Left lung (tissue), 10 donors: Measurements from ENCODE around the gene HEMGN. TPM values are rescaled to one million over a fixed set of nuclear protein-coding genes. Genes with fewer than 3 reads are reported as not detected.

Source experiments
- ATAC-seq: fragments of 200-7000 bp; cut with Tn5 transposase; one replicate; pipeline ENCODE4 v1.9.1; 2020; ENCODE audit warnings: moderate library complexity
- DNase-seq, 4 donors: peaks; one replicate each; pipeline ENCODE4 v3.0.0-alpha.2; 2013 to 2020
- H3K27ac ChIP-seq, 2 donors: fragments of 200-600 bp; sonication (generic) in 1 of 2; one replicate each; pipeline versions ENCODE4 v1.5.0 to v1.8.0; 2020 to 2021
- H3K27me3 ChIP-seq, 2 donors: fragments of 200-600 bp; sonication (generic) in 1 of 2; one replicate each; pipeline versions ENCODE4 v1.5.0 to v1.8.0; 2020 to 2021
- H3K36me3 ChIP-seq, 2 donors: fragments of 200-600 bp; sonication (generic) in 1 of 2; one replicate each; pipeline versions ENCODE4 v1.5.0 to v1.8.0; 2020 to 2021
- H3K4me1 ChIP-seq, 2 donors: fragments of 200-600 bp; one replicate each; pipeline ENCODE4 v1.8.0; 2021
- H3K4me3 ChIP-seq, 2 donors: fragments of 200-600 bp; sonication (generic) in 1 of 2; one replicate each; pipeline versions ENCODE4 v1.5.0 to v1.8.0; 2020 to 2021; ENCODE audit warnings: mild to moderate bottlenecking in 1 of 2
- H3K9me3 ChIP-seq, 2 donors: fragments of 200-600 bp; sonication (generic) in 1 of 2; one replicate each; pipeline versions ENCODE4 v1.5.0 to v1.8.0; 2020 to 2021
- intact Hi-C, 2 donors: fragments of 100-400 bp; cut with DNase I; formaldehyde crosslinking; loops; one replicate each; pipeline versions ENCODE4 v1.11.2 to v1.14.2; 2022
- polyA plus RNA-seq, 6 donors: library from polyadenylated mRNA; unstranded; fragments of 120-200 nt; gene quantifications; one replicate each; pipeline ENCODE4 v1.2.1, GENCODE V29; 2013; ENCODE audit not compliant: insufficient read length in 6 of 6
- total RNA-seq, 2 donors: library from RNA; stranded (reverse); fragmentation: NEBNext Ultra II Directional; extraction: Animal tissue kit (Norgen Biotek cat#: 25700); gene quantifications; one replicate each; pipeline ENCODE4 v1.2.1, GENCODE V29; 2021
- TF ChIP-seq, protein P1 (sequence below), 2 donors: fragments of 200-600 bp; sonication (generic) in 1 of 2; IDR thresholded peaks; one replicate each; pipeline versions ENCODE4 v1.5.0 to v1.8.0; 2021; ENCODE audit warnings: antibody characterized with exemption in 2 of 2
- donor health status: DM: no; HTN: yes; CAD: no.
- donor health status: DM: no; HTN: no; CAD: no.

The HEMGN gene
- total and polyA plus RNA-seq, 8 donors, result 0.15 to 9.8 (median 4.1) TPM

DNA sequence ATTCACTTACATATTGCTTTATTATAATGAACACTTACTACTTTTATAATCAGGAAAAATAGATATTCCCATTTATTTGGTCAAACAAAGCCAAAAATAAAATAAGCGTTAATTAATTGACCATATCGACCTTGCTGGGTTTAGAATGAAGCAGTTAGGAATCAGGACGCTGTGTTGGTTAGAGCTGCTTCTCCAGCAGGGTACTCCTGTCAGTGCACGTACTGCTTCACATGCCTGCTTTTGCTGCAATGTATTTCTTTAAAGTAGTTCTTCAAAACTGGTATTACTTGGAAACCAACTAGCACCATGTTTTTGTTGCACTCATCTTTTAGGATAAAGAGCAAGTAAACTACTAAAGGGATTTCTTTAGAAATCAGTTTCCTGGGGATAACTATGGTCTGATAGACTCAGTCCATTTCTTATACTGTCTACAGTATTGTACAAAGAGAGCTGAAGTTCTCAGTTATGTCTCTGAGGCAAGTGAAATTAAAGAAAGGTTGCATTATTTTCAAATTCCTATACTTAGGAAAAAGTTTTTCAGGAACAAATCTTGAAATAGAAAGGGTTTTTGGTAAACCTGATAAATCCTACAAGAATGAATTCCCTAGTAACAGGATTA is 8.9 kb downstream of the HEMGN start:
- no peak for DNase-seq
- peaks cover 0 to 5% of the 10 kb centered on the region in 2 donors for H3K4me1 ChIP-seq
- H3K27ac ChIP-seq, result no peak overlapping the region
- ATAC-seq, result no peak
- TF ChIP-seq, protein P1, sequence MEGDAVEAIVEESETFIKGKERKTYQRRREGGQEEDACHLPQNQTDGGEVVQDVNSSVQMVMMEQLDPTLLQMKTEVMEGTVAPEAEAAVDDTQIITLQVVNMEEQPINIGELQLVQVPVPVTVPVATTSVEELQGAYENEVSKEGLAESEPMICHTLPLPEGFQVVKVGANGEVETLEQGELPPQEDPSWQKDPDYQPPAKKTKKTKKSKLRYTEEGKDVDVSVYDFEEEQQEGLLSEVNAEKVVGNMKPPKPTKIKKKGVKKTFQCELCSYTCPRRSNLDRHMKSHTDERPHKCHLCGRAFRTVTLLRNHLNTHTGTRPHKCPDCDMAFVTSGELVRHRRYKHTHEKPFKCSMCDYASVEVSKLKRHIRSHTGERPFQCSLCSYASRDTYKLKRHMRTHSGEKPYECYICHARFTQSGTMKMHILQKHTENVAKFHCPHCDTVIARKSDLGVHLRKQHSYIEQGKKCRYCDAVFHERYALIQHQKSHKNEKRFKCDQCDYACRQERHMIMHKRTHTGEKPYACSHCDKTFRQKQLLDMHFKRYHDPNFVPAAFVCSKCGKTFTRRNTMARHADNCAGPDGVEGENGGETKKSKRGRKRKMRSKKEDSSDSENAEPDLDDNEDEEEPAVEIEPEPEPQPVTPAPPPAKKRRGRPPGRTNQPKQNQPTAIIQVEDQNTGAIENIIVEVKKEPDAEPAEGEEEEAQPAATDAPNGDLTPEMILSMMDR (IDR thresholded peaks at IDR 0.05), result no peak
- intact Hi-C loops, result no loop called here
- H3K9me3 ChIP-seq, result no peaks in the 10 kb centered on the region
- H3K36me3 ChIP-seq, result no peaks in the 10 kb centered on the region
- no peak overlapping the region for H3K4me3 ChIP-seq
- peaks cover 5 to 7% of the 10 kb centered on the region in 2 donors for H3K27me3 ChIP-seq

DNA sequence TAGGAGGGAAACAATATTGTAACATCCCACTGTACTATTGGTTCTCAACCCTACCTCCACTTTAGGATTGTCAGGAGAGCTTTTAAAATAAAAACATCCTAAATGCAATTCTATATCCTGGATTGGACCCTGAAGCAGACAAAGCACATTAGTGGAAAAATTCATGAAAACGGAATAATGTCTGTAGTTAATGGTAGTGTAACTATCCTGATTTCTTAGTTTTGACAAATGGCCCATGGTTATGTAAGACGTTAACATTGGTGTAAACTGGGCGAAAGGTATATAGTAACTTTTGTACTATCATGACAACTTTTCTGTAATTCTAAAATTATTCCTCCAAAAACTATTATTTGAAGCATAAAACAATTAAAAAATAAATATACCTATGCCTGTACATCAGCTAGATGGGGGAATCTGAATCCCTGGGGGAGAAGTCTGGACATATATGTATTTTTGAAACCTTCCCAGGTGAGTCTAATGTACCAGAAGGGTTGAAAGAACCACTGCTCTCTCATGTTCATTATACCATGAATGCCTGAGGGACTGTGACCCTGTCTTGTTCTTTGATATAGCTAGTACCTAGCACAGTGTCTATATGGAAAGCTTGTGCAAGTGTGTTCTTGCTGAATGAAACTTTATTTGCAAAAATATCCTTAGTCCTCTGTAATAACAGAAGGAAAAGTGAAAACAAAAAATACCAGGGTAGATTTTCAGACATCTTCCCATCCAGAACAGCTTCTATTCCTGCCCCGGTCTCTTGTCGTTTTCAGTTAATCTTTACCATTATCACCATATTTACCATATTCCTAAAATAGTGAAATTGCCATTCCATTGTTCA is 12.3 kb downstream of the HEMGN start:
- intact Hi-C loops, result no loop called here
- TF ChIP-seq, protein P1 (IDR thresholded peaks at IDR 0.05), result no peak
- peaks cover 12 to 30% of the 10 kb centered on the region in 2 donors for H3K4me1 ChIP-seq

DNA sequence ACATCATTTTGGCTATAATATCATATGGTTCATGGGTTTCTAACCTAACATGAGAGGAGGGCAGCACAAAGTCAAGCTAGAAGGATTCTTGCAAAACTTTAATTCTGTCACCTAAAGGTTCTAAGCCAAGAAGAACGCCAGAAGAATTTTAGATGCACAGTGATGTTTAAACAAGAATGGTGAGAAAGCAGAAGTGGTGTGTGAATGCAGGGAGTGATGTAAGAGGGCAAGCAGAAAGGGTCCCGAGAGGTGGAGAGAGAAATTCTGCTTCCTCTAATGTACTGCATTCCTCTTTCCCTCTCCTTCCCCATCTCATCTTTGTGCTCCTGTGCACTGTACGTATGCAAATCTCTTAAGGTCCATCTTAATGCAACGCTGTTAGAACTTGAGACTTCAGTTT is 13.6 kb downstream of the HEMGN start:
- Histone ChIP-seq H3K27me3 (peaks cover 5 to 7% of the 10 kb centered on the region in 2 donors), H3K4me1 (peaks cover 14 to 43% of the 10 kb centered on the region in 2 donors), H3K9me3 (no peaks in the 10 kb centered on the region), H3K27ac (peak overlapping the region in 1 of 2 donors; percentile 100), H3K4me3 (no peak overlapping the region), H3K36me3 (no peaks in the 10 kb centered on the region)
- TF ChIP-seq, protein P1 (IDR thresholded peaks at IDR 0.05), result no peak
- no peak for DNase-seq
- intact Hi-C loops, result loop anchor here in 1 of 2 donors (5.0 kb wide), 1 partner anchor 108 kb away; no protein-coding TSS in a partner anchor
- no peak for ATAC-seq

More for the DNA sequence above, 12.3 kb downstream of the HEMGN start:
- no peaks in the 10 kb centered on the region for H3K9me3 ChIP-seq
- no peak overlapping the region for H3K4me3 ChIP-seq
- no peak for ATAC-seq
- no peak overlapping the region for H3K27ac ChIP-seq
- no peak for DNase-seq
- H3K27me3 ChIP-seq, result peaks cover 5 to 7% of the 10 kb centered on the region in 2 donors
- H3K36me3 ChIP-seq, result no peaks in the 10 kb centered on the region

DNA sequence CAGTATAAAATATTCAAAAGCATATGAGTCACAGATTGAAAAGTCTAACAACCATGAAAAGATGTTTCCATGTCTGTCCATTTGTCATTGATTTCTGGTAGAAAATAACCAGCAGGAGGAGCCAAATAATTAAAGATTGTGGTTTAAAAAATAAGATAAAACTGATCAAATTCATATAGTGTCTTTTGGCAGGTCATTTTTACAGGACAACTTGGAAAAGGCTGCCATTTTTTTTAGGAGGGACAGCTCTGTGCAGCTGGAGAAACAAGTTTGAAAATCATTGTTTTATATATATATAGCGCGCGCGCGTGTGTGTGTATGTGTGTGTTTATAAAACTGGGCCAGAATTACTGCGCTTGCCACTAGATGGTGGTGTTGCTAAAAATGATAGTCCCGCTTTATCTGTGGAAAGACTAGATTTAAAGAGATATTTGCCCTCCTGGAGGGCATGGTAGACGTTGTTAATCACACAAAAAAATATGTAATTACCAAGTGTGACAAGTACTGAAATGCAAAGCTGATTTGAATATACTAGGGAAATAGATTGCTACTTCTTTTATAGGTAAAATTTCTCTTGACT is 14.4 kb downstream of the HEMGN start:
- peak overlapping the region; percentile 99 to 100 for H3K27ac ChIP-seq
- H3K27me3 ChIP-seq, result peaks cover 5 to 7% of the 10 kb centered on the region in 2 donors
- no peaks in the 10 kb centered on the region for H3K36me3 ChIP-seq
- DNase-seq, result peak in 3 of 4 donors; percentile 73 to 84 (median 76)
- TF ChIP-seq, protein P1 (IDR thresholded peaks at IDR 0.05), result peak; percentile 66 to 72
- ATAC-seq, result peak; percentile 70
- H3K4me1 ChIP-seq, result peaks cover 14 to 51% of the 10 kb centered on the region in 2 donors
- H3K9me3 ChIP-seq, result no peaks in the 10 kb centered on the region
- intact Hi-C loops, result loop anchor here in 1 of 2 donors (5.0 kb wide), 1 partner anchor 109 kb away; no protein-coding TSS in a partner anchor
- peak overlapping the region in 1 of 2 donors; percentile 60 for H3K4me3 ChIP-seq
